OCI-LY1 (cell line): Measurements from ENCODE around the gene ENSA.

Experiments used
- H2AFZ ChIP-seq: fragments of 200-600 bp; sonication (generic), shearing (Covaris generic); 2 replicates; pipeline ENCODE4 v1.6.0; 2014; ENCODE audit warnings: antibody characterized with exemption, mild to moderate bottlenecking, low read length
- H3F3A ChIP-seq: fragments of 200-600 bp; sonication (generic), shearing (Covaris generic); 2 replicates; pipeline ENCODE4 v1.6.0; 2014; ENCODE audit warnings: mild to moderate bottlenecking, antibody characterized with exemption, low read length, moderate library complexity; ENCODE audit not compliant: insufficient read depth
- H3K27ac ChIP-seq: fragments of 200-600 bp; sonication (generic); 2 replicates; pipeline ENCODE4 v1.5.1; 2014; ENCODE audit warnings: low read length, mixed run types, mild to moderate bottlenecking, low read depth; ENCODE audit not compliant: poor library complexity, severe bottlenecking
- H3K27me3 ChIP-seq: fragments of 200-600 bp; sonication (generic); 2 replicates; pipeline ENCODE4 v1.6.0; 2014; ENCODE audit warnings: antibody characterized with exemption, mild to moderate bottlenecking, low read length, moderate library complexity; ENCODE audit not compliant: insufficient read depth
- H3K36me3 ChIP-seq: fragments of 200-600 bp; sonication (generic); 2 replicates; pipeline ENCODE4 v1.6.1; 2014; ENCODE audit warnings: mild to moderate bottlenecking, antibody characterized with exemption, low read length, moderate library complexity, mixed read lengths; ENCODE audit not compliant: insufficient read depth
- H3K4me1 ChIP-seq: fragments of 200-600 bp; sonication (generic); 2 replicates; pipeline ENCODE4 v1.5.1; 2014; ENCODE audit warnings: mild to moderate bottlenecking, low read length, moderate library complexity; ENCODE audit not compliant: insufficient read depth, severe bottlenecking
- H3K4me2 ChIP-seq: fragments of 200-600 bp; sonication (generic), shearing (Covaris generic); 2 replicates; pipeline ENCODE4 v1.6.1; 2014; ENCODE audit warnings: low read length
- H3K4me3 ChIP-seq: fragments of 200-600 bp; sonication (generic); 2 replicates; pipeline ENCODE4 v1.5.1; 2014; ENCODE audit warnings: low read length, low read depth, mild to moderate bottlenecking, mixed read lengths; ENCODE audit not compliant: poor library complexity, severe bottlenecking
- H3K79me2 ChIP-seq: fragments of 200-600 bp; shearing (Covaris generic); 2 replicates; pipeline ENCODE4 v1.6.1; 2016; ENCODE audit warnings: mixed run types, low read length, mixed read lengths; ENCODE audit not compliant: insufficient read depth
- H3K9ac ChIP-seq: fragments of 200-600 bp; sonication (generic), shearing (Covaris generic); 2 replicates; pipeline ENCODE4 v1.6.1; 2014; ENCODE audit warnings: mild to moderate bottlenecking, low read length, mixed read lengths
- H3K9me2 ChIP-seq: fragments of 200-600 bp; sonication (generic), shearing (Covaris generic); 2 replicates; pipeline ENCODE4 v1.6.1; 2014; ENCODE audit warnings: low read depth, mild to moderate bottlenecking, low read length, mixed read lengths
- H3K9me3 ChIP-seq: fragments of 200-600 bp; shearing (Covaris generic); 2 replicates; pipeline ENCODE4 v1.6.1; 2014; ENCODE audit warnings: low read length, mixed read lengths
- H4K20me1 ChIP-seq: fragments of 200-600 bp; sonication (generic), shearing (Covaris generic); 2 replicates; pipeline ENCODE4 v1.6.0; 2016; ENCODE audit warnings: mild to moderate bottlenecking, low read length; ENCODE audit not compliant: insufficient read depth
- CTCF ChIP-seq: fragments of 200-600 bp; sonication (generic), shearing (Covaris generic); IDR thresholded peaks from 2 replicates; pipeline ENCODE4 v1.5.1; 2017; ENCODE audit warnings: mild to moderate bottlenecking, antibody characterized with exemption, low read length, moderate library complexity, mixed read lengths
- EZH2 ChIP-seq: fragments of 200-600 bp; sonication (generic), shearing (Covaris generic); IDR thresholded peaks from 2 replicates; pipeline ENCODE4 v1.8.0; 2017; ENCODE audit warnings: borderline replicate concordance, mixed run types, mild to moderate bottlenecking, antibody characterized with exemption, low read length, moderate library complexity, mixed read lengths

The ENSA gene

GRCh38 chr1:150577557-150578271 is 51.7 kb downstream of the ENSA start:
- H3K79me2 ChIP-seq: peaks cover 52% of the 10 kb centered on the region
- no peak for TF ChIP-seq CTCF
- H3F3A ChIP-seq: peaks cover 8% of the 10 kb centered on the region; the same call in 1 of the 2 replicates
- H3K36me3 ChIP-seq: peaks cover 64% of the 10 kb centered on the region
- H3K9me3 ChIP-seq: no peaks in the 10 kb centered on the region
- peak overlapping the region; percentile 95 for H3K9ac ChIP-seq
- peak overlapping the region; percentile 94 for H3K4me2 ChIP-seq
- H3K4me3 ChIP-seq: peak overlapping the region; percentile 93
- no peaks in the 10 kb centered on the region for H3K27me3 ChIP-seq
- no peak overlapping the region for H2AFZ ChIP-seq
- H3K4me1 ChIP-seq: peaks cover 61% of the 10 kb centered on the region
- peak overlapping the region; percentile 99 for H3K27ac ChIP-seq
- H4K20me1 ChIP-seq: 0 out of 2 replicates have a peak, but pooled peaks cover 5% of the 10 kb centered on the region
- no peaks in the 10 kb centered on the region for H3K9me2 ChIP-seq

- no peak for TF ChIP-seq EZH2
- no peak for TF ChIP-seq CTCF
- Histone ChIP-seq H3K27me3 (no peaks in the 10 kb centered on the region), H3K79me2 (peaks cover 52% of the 10 kb centered on the region), H3K9me3 (no peaks in the 10 kb centered on the region), H3K9ac (peak overlapping the region; percentile 95), H3K4me1 (peaks cover 64% of the 10 kb centered on the region), H3K27ac (peak overlapping the region; percentile 99), H3K4me3 (peak overlapping the region; percentile 93), H3F3A (peaks cover 10% of the 10 kb centered on the region; the same call in 1 of the 2 replicates), H3K36me3 (peaks cover 72% of the 10 kb centered on the region), H4K20me1 (0 out of 2 replicates have a peak, but pooled peaks cover 5% of the 10 kb centered on the region), H3K9me2 (no peaks in the 10 kb centered on the region), H2AFZ (no peak overlapping the region), H3K4me2 (peak overlapping the region; percentile 94)
Observed at GRCh38 chr1:150576794-150577556, 52.4 kb downstream of the ENSA start.

DNA sequence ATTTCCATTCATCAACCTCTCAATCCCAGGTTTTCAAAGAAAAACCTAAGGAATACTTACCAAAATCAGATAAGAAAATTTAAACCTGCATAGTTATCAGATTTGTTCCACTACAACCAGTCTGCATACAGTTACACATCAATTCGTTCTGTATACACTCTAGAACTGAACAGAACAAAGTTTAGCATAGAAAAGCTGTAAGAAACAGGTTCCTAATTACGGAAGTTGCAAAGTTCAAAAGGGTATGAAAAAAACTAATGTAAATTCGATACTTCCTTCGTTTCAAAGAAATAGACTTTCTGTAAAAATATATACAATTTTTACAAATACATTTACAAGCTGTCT is 53.1 kb downstream of the ENSA start:
- peak overlapping the region; percentile 99 for H3K27ac ChIP-seq
- no peak for TF ChIP-seq CTCF
- no peak for TF ChIP-seq EZH2
- no peaks in the 10 kb centered on the region for H3K9me3 ChIP-seq
- H3K27me3 ChIP-seq: no peaks in the 10 kb centered on the region
- H3K4me1 ChIP-seq: peaks cover 65% of the 10 kb centered on the region
- H3K9ac ChIP-seq: peak overlapping the region; percentile 95
- no peak overlapping the region for H2AFZ ChIP-seq
- peaks cover 10% of the 10 kb centered on the region; the same call in 1 of the 2 replicates for H3F3A ChIP-seq
- H3K9me2 ChIP-seq: no peaks in the 10 kb centered on the region
- peak overlapping the region; percentile 93 for H3K4me3 ChIP-seq
- H3K79me2 ChIP-seq: peaks cover 52% of the 10 kb centered on the region
- H3K4me2 ChIP-seq: peak overlapping the region; percentile 94
- H3K36me3 ChIP-seq: peaks cover 77% of the 10 kb centered on the region
- H4K20me1 ChIP-seq: 0 out of 2 replicates have a peak, but pooled peaks cover 5% of the 10 kb centered on the region
